Activated CD8-positive, alpha-beta T cell treated with anti-CD3 and anti-CD28 coated beads, Interleukin-2, amount 10 ng/mL, durations not matched to agents 7 days and 5 days (primary cell): ENCODE data around the gene VSTM4. TPM values are rescaled to one million over a fixed set of nuclear protein-coding genes. Genes with fewer than 3 reads are reported as not detected.

Experiments
- ATAC-seq: fragments of 150-1000 bp; cut with Tn5 transposase; one replicate; pipeline ENCODE4 v1.10.0; 2021; ENCODE audit warnings: moderate library complexity
- CTCF ChIA-PET: fragments of 350-600 bp; sonication (Branson Sonifier 250); formaldehyde crosslinking; loops from one replicate; lab custom pipeline; 2021; ENCODE audit warnings: antibody characterized with exemption; lab: Charles Lee
- POLR2A ChIA-PET: fragments of 350-600 bp; sonication (Branson Sonifier 250); formaldehyde crosslinking; loops from one replicate; lab custom pipeline; 2021; ENCODE audit warnings: antibody characterized with exemption; lab: Charles Lee
- DNase-seq: peaks from one replicate; pipeline ENCODE4 v3.0.0-alpha.2; 2020
- H3K27ac Mint-ChIP-seq: one replicate; pipeline ENCODE4 v1.8.0; 2021; ENCODE audit warnings: mild to moderate bottlenecking, mixed read lengths
- H3K27me3 Mint-ChIP-seq: one replicate; pipeline ENCODE4 v1.8.0; 2021; ENCODE audit warnings: low read depth, mixed read lengths
- H3K36me3 Mint-ChIP-seq: one replicate; pipeline ENCODE4 v1.8.0; 2021; ENCODE audit warnings: low read depth, mixed read lengths
- H3K4me1 Mint-ChIP-seq: one replicate; pipeline ENCODE4 v1.8.0; 2021; ENCODE audit warnings: low read depth, mixed read lengths
- H3K4me3 Mint-ChIP-seq: one replicate; pipeline ENCODE4 v1.8.0; 2021; ENCODE audit warnings: mild to moderate bottlenecking, mixed read lengths
- H3K9me3 Mint-ChIP-seq: one replicate; pipeline ENCODE4 v1.8.0; 2022; ENCODE audit warnings: mixed read lengths; ENCODE audit not compliant: insufficient read depth
- total RNA-seq, 2 experiments: library from RNA; stranded (reverse); gene quantifications; one replicate each; pipeline ENCODE4 v1.2.3, GENCODE V29; 2021

VSTM4 gene
- total RNA-seq, 2 experiments from 2014 or later: not detected

DNA sequence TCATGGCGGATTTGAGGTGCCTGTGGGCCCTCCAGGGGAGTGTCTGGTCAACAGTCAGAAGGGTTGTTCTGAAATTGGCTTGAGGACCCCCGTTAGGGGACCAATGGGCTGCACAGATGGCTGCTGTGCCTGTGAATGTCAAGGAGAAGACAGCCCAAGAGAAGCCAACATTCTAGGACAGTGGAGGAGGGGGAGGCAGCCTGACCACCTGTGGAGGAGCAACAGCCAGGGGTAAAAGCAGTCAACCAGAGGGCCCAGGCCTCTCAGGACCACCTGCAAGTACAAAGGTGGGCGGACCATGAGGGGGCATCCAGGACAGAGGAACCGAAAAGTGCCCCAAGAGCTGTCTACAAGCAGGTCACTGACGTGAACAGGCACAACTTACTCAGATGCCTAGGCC is 76.6 kb downstream of the VSTM4 start:
- ATAC-seq (no peak), DNase-seq (no peak)
- H3K9me3 Mint-ChIP-seq: no peaks in the 10 kb centered on the region
- H3K4me1 Mint-ChIP-seq: no peaks in the 10 kb centered on the region
- H3K4me3 Mint-ChIP-seq: no peak overlapping the region
- no peak overlapping the region for H3K27ac Mint-ChIP-seq
- no peaks in the 10 kb centered on the region for H3K36me3 Mint-ChIP-seq
- ChIA-PET POLR2A (interaction anchor here (0.7 kb wide), 1 partner anchor 11 kb away, joined by 3 read pairs; no protein-coding TSS in a partner anchor), CTCF (no interaction called here)
- peaks cover 7% of the 10 kb centered on the region for H3K27me3 Mint-ChIP-seq

DNA sequence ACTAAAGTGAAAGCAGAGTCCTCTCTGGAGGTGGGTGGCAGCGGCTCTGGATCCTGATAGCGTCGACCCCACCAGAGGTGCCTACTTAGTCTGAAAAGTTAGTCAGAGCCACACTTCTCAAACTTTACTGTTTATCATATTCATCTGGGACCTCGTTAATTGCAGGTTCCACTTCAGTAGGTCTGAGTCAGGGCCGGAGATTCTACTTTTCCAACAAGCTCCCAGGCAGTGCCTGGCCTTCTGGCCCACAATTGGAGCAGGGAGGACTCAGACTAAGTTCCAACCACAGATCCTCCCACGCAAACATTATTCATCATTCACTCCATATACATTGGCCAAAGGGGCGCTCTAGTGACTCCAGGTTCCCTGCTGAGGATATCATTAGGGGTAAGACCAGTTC is 78.1 kb downstream of the VSTM4 start:
- no peaks in the 10 kb centered on the region for H3K36me3 Mint-ChIP-seq
- CTCF ChIA-PET: no interaction called here
- no peak overlapping the region for H3K4me3 Mint-ChIP-seq
- no peak for ATAC-seq
- H3K9me3 Mint-ChIP-seq: no peaks in the 10 kb centered on the region
- no peak overlapping the region for H3K27ac Mint-ChIP-seq
- POLR2A ChIA-PET: no interaction called here
- DNase-seq: no peak
- H3K27me3 Mint-ChIP-seq: peaks cover 2% of the 10 kb centered on the region
- no peaks in the 10 kb centered on the region for H3K4me1 Mint-ChIP-seq

DNA sequence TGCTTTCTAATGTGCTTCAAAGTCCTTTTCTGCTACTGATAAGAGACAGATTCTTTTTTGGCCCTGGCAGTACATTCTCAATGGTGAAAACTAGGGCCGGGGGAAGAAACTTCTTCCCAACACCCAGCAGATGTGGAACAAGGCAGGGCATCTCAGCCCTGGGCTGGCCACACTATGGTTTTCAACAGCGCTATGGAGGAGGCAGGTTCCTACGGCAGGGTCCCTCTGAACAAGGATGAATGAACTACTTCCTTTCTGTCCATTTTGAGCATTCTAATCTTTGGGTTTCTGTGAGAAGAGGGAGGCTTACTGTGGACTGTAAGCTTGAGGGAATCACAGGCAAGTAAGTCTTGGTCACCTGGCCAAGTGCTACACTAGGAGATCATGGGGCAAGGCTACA is 78.7 kb downstream of the VSTM4 start:
- H3K4me3 Mint-ChIP-seq: no peak overlapping the region
- H3K27ac Mint-ChIP-seq: no peak overlapping the region
- CTCF ChIA-PET: no interaction called here

DNA sequence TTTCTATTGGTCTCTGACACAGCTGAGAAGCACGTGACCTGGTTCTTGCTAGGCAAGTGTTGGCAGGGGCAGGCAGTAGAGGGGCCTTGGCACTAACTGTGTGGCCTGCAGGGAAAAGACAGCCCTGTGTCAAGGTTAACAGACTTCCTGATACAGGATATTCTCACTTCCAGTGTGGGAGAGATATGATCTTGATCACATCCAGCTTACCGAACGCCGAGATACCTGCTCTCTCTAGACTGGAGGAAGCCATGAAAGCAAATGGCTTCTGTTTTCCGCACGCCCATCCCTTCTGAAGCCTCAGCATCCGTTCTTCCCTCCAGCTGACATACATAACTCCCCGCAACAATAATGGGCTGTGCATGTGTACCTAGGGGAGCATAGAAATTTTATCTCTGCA is 79.4 kb downstream of the VSTM4 start:
- Mint-ChIP-seq H3K27me3 (no peaks in the 10 kb centered on the region), H3K36me3 (no peaks in the 10 kb centered on the region), H3K4me3 (no peak overlapping the region), H3K27ac (no peak overlapping the region), H3K9me3 (no peaks in the 10 kb centered on the region), H3K4me1 (no peaks in the 10 kb centered on the region)
- ChIA-PET CTCF (no interaction called here), POLR2A (no interaction called here)
- ATAC-seq (no peak), DNase-seq (no peak)

More for the DNA sequence above, 78.7 kb downstream of the VSTM4 start:
- POLR2A ChIA-PET: no interaction called here
- Mint-ChIP-seq H3K4me1 (no peaks in the 10 kb centered on the region), H3K9me3 (no peaks in the 10 kb centered on the region), H3K27me3 (no peaks in the 10 kb centered on the region), H3K36me3 (no peaks in the 10 kb centered on the region)
- DNase-seq: no peak
- ATAC-seq: no peak

GRCh38 chr10:49034925-49035324 is 80.4 kb downstream of the VSTM4 start:
- ATAC-seq: no peak
- H3K27me3 Mint-ChIP-seq: no peaks in the 10 kb centered on the region
- no peaks in the 10 kb centered on the region for H3K36me3 Mint-ChIP-seq
- no peak for DNase-seq
- H3K4me3 Mint-ChIP-seq: no peak overlapping the region
- POLR2A ChIA-PET: no interaction called here
- no peaks in the 10 kb centered on the region for H3K9me3 Mint-ChIP-seq
- H3K27ac Mint-ChIP-seq: no peak overlapping the region
- CTCF ChIA-PET: no interaction called here
- H3K4me1 Mint-ChIP-seq: no peaks in the 10 kb centered on the region

DNA sequence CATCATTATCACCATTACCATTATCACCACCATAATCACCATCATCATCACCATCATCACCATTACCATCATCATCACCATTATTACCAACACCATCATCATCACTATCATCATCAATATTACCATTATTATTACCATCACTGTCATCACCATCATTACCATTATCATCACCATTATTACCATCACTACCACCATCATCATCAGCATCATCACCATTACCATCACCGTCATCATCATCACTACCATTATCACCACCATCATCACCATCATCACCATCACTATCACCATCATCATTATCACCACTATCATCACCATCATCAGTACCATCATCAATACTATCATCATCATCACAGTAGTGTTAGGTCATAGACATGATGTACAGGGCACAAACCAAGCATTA is 81.4 kb downstream of the VSTM4 start:
- no peak overlapping the region for H3K27ac Mint-ChIP-seq
- no peaks in the 10 kb centered on the region for H3K27me3 Mint-ChIP-seq
- H3K36me3 Mint-ChIP-seq: no peaks in the 10 kb centered on the region
- ChIA-PET POLR2A (no interaction called here), CTCF (no interaction called here)
- H3K4me1 Mint-ChIP-seq: no peaks in the 10 kb centered on the region
- no peak overlapping the region for H3K4me3 Mint-ChIP-seq
- DNase-seq: no peak
- H3K9me3 Mint-ChIP-seq: no peaks in the 10 kb centered on the region
- no peak for ATAC-seq

DNA sequence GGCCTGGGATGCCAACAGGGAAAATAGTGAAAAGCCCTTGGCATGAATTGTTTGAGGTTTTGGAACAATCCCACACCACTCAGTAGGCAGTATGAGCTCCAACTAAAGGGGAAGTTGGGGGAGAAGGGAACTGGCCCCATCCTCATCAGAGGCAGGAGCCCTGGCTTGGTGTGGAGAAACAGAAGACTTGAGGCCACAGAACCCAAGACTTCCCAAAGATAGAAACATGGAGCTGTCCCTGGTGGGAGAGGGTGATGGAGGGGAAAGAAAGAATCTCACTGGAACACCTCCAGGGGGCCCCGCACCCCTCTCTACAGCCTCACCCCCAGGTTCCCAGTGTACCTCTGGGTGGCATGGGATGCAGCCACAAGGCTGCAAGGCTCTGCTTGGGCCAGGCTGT is 85.7 kb downstream of the VSTM4 start:
- Mint-ChIP-seq H3K4me1 (no peaks in the 10 kb centered on the region), H3K27ac (no peak overlapping the region), H3K9me3 (no peaks in the 10 kb centered on the region), H3K36me3 (no peaks in the 10 kb centered on the region), H3K4me3 (no peak overlapping the region), H3K27me3 (peaks cover 8% of the 10 kb centered on the region)
- DNase-seq (no peak), ATAC-seq (no peak)
- ChIA-PET POLR2A (no interaction called here), CTCF (no interaction called here)

DNA sequence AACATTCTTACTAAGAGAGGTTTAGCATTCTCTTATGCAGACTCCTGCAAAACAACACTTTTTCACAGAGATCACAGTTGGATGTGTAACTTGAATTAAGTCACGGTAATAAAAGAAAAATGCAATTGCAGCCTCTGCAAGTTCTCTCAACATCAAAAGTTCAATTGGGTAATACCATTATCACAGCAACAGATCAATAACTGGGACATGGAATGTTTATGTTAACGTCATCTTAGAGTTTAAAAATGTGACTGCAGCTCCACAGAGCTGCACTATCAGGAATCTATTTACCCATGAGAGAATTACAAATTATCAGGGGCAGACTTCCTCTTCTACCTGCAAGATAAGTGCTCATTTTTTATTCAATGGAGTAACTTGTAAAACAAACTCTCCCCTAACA is 86.7 kb downstream of the VSTM4 start:
- DNase-seq (no peak), ATAC-seq (no peak)
- H3K4me3 Mint-ChIP-seq: no peak overlapping the region

DNA sequence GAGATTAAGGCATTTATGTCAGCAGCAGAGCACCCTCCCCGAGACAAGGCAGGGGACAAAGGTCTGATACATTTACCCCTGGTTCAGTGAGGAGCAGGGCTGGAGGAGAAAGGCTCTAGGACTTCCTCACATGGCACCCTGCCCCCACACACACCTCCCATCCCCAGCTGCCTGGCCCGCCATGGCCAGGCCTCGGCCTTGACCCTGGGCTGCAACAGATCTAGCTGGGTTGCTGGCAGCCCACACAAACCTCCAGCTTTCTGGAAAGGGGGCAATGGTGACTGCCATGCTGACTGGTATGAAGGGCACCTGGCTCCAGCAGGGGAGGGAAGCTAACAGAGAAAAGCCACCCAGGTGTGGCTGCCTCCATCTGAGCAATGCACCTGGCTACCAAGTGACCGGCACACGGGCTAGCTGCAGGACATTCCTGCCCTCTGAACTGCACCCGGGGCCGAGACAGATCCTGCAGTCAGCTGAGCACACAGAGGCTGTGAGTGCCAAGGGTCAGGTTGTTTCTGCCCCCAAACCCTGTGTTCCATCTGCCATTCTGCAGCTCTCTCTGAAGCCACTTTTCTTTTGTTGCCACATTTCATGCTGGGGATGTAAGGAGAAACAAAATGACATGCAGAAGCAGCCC is 89.9 kb downstream of the VSTM4 start:
- ChIA-PET CTCF (interaction anchor here (0.6 kb wide), 1 partner anchor 30 kb away, joined by 3 read pairs; no protein-coding TSS in a partner anchor), POLR2A (no interaction called here)
- ATAC-seq (no peak), DNase-seq (no peak)
- no peaks in the 10 kb centered on the region for H3K9me3 Mint-ChIP-seq
- H3K4me3 Mint-ChIP-seq: no peak overlapping the region
- H3K27me3 Mint-ChIP-seq: peaks cover 13% of the 10 kb centered on the region
- no peaks in the 10 kb centered on the region for H3K36me3 Mint-ChIP-seq
- no peaks in the 10 kb centered on the region for H3K4me1 Mint-ChIP-seq
- H3K27ac Mint-ChIP-seq: no peak overlapping the region

More for the DNA sequence above, 86.7 kb downstream of the VSTM4 start:
- Mint-ChIP-seq H3K27me3 (peaks cover 8% of the 10 kb centered on the region), H3K36me3 (no peaks in the 10 kb centered on the region), H3K9me3 (no peaks in the 10 kb centered on the region), H3K27ac (no peak overlapping the region), H3K4me1 (no peaks in the 10 kb centered on the region)
- CTCF ChIA-PET: no interaction called here
- POLR2A ChIA-PET: no interaction called here

DNA sequence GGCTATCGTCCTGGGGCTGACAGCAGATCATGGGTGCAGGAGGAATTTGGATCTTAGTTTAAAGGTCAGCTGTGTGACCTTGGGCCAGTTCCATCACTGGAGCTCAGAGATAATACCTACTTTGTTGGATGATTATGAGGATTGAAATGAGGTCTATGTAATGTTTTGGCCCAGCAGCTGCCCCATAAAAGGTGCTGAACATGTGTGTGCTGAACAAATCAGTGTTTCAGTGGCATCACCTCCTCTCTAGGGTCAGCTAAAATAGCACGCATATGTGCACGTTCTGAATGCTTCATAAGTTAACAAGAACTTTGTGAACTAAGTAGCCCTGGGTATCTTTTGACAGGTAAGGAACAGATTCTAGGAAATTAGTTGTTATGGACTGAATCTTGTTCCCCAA is 90.8 kb downstream of the VSTM4 start:
- Mint-ChIP-seq H3K27ac (no peak overlapping the region), H3K9me3 (no peaks in the 10 kb centered on the region), H3K4me1 (no peaks in the 10 kb centered on the region), H3K4me3 (no peak overlapping the region), H3K36me3 (no peaks in the 10 kb centered on the region), H3K27me3 (peaks cover 13% of the 10 kb centered on the region)
- ChIA-PET CTCF (no interaction called here), POLR2A (no interaction called here)
- no peak for ATAC-seq
- no peak for DNase-seq

DNA sequence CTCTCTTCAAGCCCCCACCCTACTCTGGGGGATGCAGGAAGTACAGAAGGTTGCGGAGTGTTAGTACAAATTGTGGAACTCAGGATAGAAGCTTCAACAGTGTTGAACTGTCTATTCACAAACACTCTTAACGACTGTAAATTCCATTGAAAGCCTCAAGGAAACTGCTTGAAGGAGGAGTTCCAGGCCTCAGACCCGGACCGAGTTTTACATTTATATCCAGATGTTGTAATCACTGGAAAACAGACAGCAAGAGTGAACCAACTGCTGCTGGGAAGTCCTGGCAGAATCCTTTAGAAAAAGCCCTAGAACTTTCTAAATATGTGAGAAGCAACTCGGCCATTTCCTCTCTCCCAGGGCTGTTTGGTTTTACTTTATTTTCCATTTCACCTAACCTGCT is 91.6 kb downstream of the VSTM4 start:
- ChIA-PET POLR2A (no interaction called here), CTCF (no interaction called here)
- H3K27ac Mint-ChIP-seq: no peak overlapping the region
- no peaks in the 10 kb centered on the region for H3K36me3 Mint-ChIP-seq
- no peak for DNase-seq
- no peaks in the 10 kb centered on the region for H3K4me1 Mint-ChIP-seq
- H3K4me3 Mint-ChIP-seq: no peak overlapping the region
- H3K27me3 Mint-ChIP-seq: peaks cover 11% of the 10 kb centered on the region
- ATAC-seq: no peak
- H3K9me3 Mint-ChIP-seq: no peaks in the 10 kb centered on the region

GRCh38 chr10:49023071-49023470 is 92.3 kb downstream of the VSTM4 start:
- Mint-ChIP-seq H3K4me1 (no peaks in the 10 kb centered on the region), H3K9me3 (no peaks in the 10 kb centered on the region), H3K27ac (no peak overlapping the region), H3K4me3 (no peak overlapping the region), H3K36me3 (no peaks in the 10 kb centered on the region), H3K27me3 (peaks cover 8% of the 10 kb centered on the region)
- ATAC-seq (no peak), DNase-seq (no peak)
- POLR2A ChIA-PET: no interaction called here
- CTCF ChIA-PET: no interaction called here

GRCh38 chr10:49021685-49022084 is 93.6 kb downstream of the VSTM4 start:
- Mint-ChIP-seq H3K4me1 (no peaks in the 10 kb centered on the region), H3K36me3 (no peaks in the 10 kb centered on the region), H3K4me3 (no peak overlapping the region), H3K9me3 (no peaks in the 10 kb centered on the region), H3K27me3 (peaks cover 5% of the 10 kb centered on the region), H3K27ac (no peak overlapping the region)
- POLR2A ChIA-PET: no interaction called here
- no peak for DNase-seq
- CTCF ChIA-PET: no interaction called here
- no peak for ATAC-seq
